GM23338 (cell line): ENCODE results near the gene EEPD1. TPM values are rescaled to one million over a fixed set of nuclear protein-coding genes. Genes with fewer than 3 reads are reported as not detected.
A peak's percentile ranks its signal among the peaks of the same experiment; 100 is the strongest.

Source experiments
- ATAC-seq: fragments of 200-7000 bp; cut with Tn5 transposase; 3 replicates; pipeline ENCODE4 v1.9.1; 2020
- DNase-seq: peaks from one replicate; pipeline ENCODE4 v3.0.0-alpha.2; 2015; ENCODE audit warnings: low spot score
- H2AFZ ChIP-seq: fragments of 200-600 bp; sonication (generic); 2 replicates; pipeline ENCODE4 v1.8.0; 2016; ENCODE audit warnings: antibody characterized with exemption, mild to moderate bottlenecking, moderate library complexity
- H3F3A ChIP-seq: fragments of 200-600 bp; sonication (generic); replicated peaks from 2 replicates; pipeline ENCODE4 v1.8.0; 2017; ENCODE audit warnings: antibody characterized with exemption, mixed run types, low read depth
- H3K27ac ChIP-seq: fragments of 200-600 bp; sonication (generic); 2 replicates; pipeline ENCODE4 v1.6.1; 2016; ENCODE audit warnings: low read depth
- H3K27me3 ChIP-seq: fragments of 200-600 bp; sonication (generic); 2 replicates; pipeline ENCODE4 v1.8.0; 2016; ENCODE audit warnings: mild to moderate bottlenecking, mixed run types, moderate library complexity; ENCODE audit not compliant: insufficient read depth
- H3K36me3 ChIP-seq: fragments of 200-600 bp; sonication (generic); 2 replicates; pipeline ENCODE4 v1.8.0; 2016; ENCODE audit warnings: mild to moderate bottlenecking; ENCODE audit not compliant: insufficient read depth
- H3K4me1 ChIP-seq: fragments of 200-600 bp; sonication (generic); 2 replicates; pipeline ENCODE4 v1.8.0; 2016; ENCODE audit warnings: mild to moderate bottlenecking, moderate library complexity; ENCODE audit not compliant: insufficient read depth
- H3K4me2 ChIP-seq: fragments of 200-600 bp; sonication (generic); 2 replicates; pipeline ENCODE4 v1.7.1; 2017; ENCODE audit warnings: mixed run types
- H3K4me3 ChIP-seq: fragments of 200-600 bp; sonication (generic); 2 replicates; pipeline ENCODE4 v1.6.1; 2016; ENCODE audit warnings: mixed run types
- H3K79me2 ChIP-seq: fragments of 200-600 bp; sonication (generic); replicated peaks from 2 replicates; pipeline ENCODE4 v1.8.0; 2017; ENCODE audit warnings: mild to moderate bottlenecking; ENCODE audit not compliant: insufficient read depth
- H3K9me2 ChIP-seq: fragments of 200-600 bp; sonication (generic); 2 replicates; pipeline ENCODE4 v1.8.0; 2017; ENCODE audit not compliant: insufficient read depth
- H4K20me1 ChIP-seq: fragments of 200-600 bp; sonication (generic); replicated peaks from 2 replicates; pipeline ENCODE4 v1.8.0; 2017; ENCODE audit warnings: mild to moderate bottlenecking; ENCODE audit not compliant: insufficient read depth
- H3K27ac Mint-ChIP-seq: 2 replicates; pipeline ENCODE4 v1.8.0; 2020; ENCODE audit warnings: inconsistent platforms, mild to moderate bottlenecking, moderate library complexity, mixed read lengths
- H3K27me3 Mint-ChIP-seq: 3 replicates; pipeline ENCODE4 v1.8.0; 2022; ENCODE audit warnings: low read depth, mild to moderate bottlenecking, moderate library complexity, mixed read lengths, inconsistent platforms; ENCODE audit not compliant: insufficient read depth, poor library complexity
- H3K36me3 Mint-ChIP-seq: 3 replicates; pipeline ENCODE4 v1.8.0; 2021; ENCODE audit warnings: low read depth, mild to moderate bottlenecking, inconsistent platforms, moderate library complexity, mixed read lengths
- H3K4me1 Mint-ChIP-seq: 3 replicates; pipeline ENCODE4 v1.8.0; 2020; ENCODE audit warnings: mild to moderate bottlenecking, inconsistent platforms, mixed read lengths
- H3K4me3 Mint-ChIP-seq: 3 replicates; pipeline ENCODE4 v1.8.0; 2021; ENCODE audit warnings: moderate library complexity, mild to moderate bottlenecking, inconsistent platforms, mixed read lengths
- H3K9me3 Mint-ChIP-seq: 3 replicates; pipeline ENCODE4 v1.8.0; 2020; ENCODE audit warnings: moderate library complexity, mild to moderate bottlenecking, inconsistent platforms, mixed read lengths
- CREB1 ChIP-seq: fragments of 250-450 bp; sonication (Bioruptor Pico); IDR thresholded peaks from 2 replicates; pipeline ENCODE4 v1.5.0; 2020; ENCODE audit warnings: low read depth, mild to moderate bottlenecking, moderate library complexity
- CTCF ChIP-seq, 2 experiments: fragments of 200-600 bp in 1 of 2; sonication (generic) in 1 of 2; conservative IDR thresholded peaks; 2 replicates each; pipeline versions ENCODE4 v1.5.1 to v1.6.1; 2016 to 2017; ENCODE audit warnings: antibody characterized with exemption in 2 of 2, low read depth in 2 of 2, mild to moderate bottlenecking in 2 of 2, moderate library complexity in 1 of 2
- ETS1 ChIP-seq: IDR thresholded peaks from 2 replicates; pipeline ENCODE4 v1.6.1; 2016; ENCODE audit warnings: antibody characterized with exemption
- EZH2 ChIP-seq: fragments of 200-600 bp; sonication (generic); IDR thresholded peaks from one replicate; pipeline ENCODE4 v1.8.0; 2017; ENCODE audit warnings: antibody characterized with exemption, mild to moderate bottlenecking, low read depth; ENCODE audit not compliant: unreplicated experiment
- EZH2phosphoT487 ChIP-seq: fragments of 200-600 bp; sonication (generic); IDR thresholded peaks from one replicate; pipeline ENCODE4 v1.8.1; 2018; ENCODE audit warnings: antibody characterized with exemption; ENCODE audit not compliant: unreplicated experiment
- NANOG ChIP-seq: IDR thresholded peaks from 2 replicates; pipeline ENCODE4 v1.6.1; 2016; ENCODE audit warnings: antibody characterized with exemption, borderline replicate concordance
- POLR2AphosphoS5 ChIP-seq: IDR thresholded peaks from 2 replicates; pipeline ENCODE4 v1.6.1; 2016; ENCODE audit warnings: antibody characterized with exemption, low read depth
- REST ChIP-seq: IDR thresholded peaks from one replicate; pipeline ENCODE4 v1.6.1; 2018; ENCODE audit warnings: antibody characterized with exemption; ENCODE audit not compliant: unreplicated experiment
- ZNF114 ChIP-seq: fragments of 250-450 bp; sonication (Bioruptor Pico); IDR thresholded peaks from 2 replicates; pipeline ENCODE4 v1.5.0; 2020; ENCODE audit warnings: mild to moderate bottlenecking, moderate library complexity
- polyA plus RNA-seq: library from polyadenylated mRNA; unstranded; fragments of >200 nt; fragmentation: Nextera tagmentation; extraction: Ambion mirVana; gene quantifications from 2 replicates; pipeline ENCODE4 v1.2.1, GENCODE V29; 2016
- total RNA-seq: library from RNA; depleted of rRNA; stranded (reverse); fragments of >200 nt; shearing (Covaris generic); gene quantifications from 2 replicates; pipeline ENCODE4 v1.2.3, GENCODE V29; 2014

EEPD1 gene
- total and polyA plus RNA-seq, 2 experiments from 2014 or later = 4.1 to 17.1 TPM

- TF ChIP-seq REST (no peak), ZNF114 (CRISPR knock-in tag) (no peak), NANOG (no peak), EZH2 (no peak), CREB1 (CRISPR knock-in tag) (no peak)
Measured at GRCh38 chr7:36116347-36117202, 36.5 kb upstream of the EEPD1 start (continued).

- DNase-seq = no peak
- Histone ChIP-seq H2AFZ (peak overlapping the region; percentile 59; the same call in 1 of the 2 replicates), H3K27ac (no peak overlapping the region), H3F3A (no peaks in the 10 kb centered on the region), H3K4me2 (no peak overlapping the region), H4K20me1 (no peaks in the 10 kb centered on the region), H3K4me1 (no peaks in the 10 kb centered on the region), H3K36me3 (no peaks in the 10 kb centered on the region), H3K9me2 (no peaks in the 10 kb centered on the region), H3K79me2 (no peaks in the 10 kb centered on the region), H3K4me3 (no peak overlapping the region), H3K27me3 (no peaks in the 10 kb centered on the region)
- ATAC-seq = peak; percentile 68
- peaks cover under 1% of the 10 kb centered on the region; the same call in 1 of the 3 replicates for H3K9me3 Mint-ChIP-seq
- H3K27ac Mint-ChIP-seq = no peak overlapping the region
- H3K4me1 Mint-ChIP-seq = peaks cover 4% of the 10 kb centered on the region; the same call in 2 of the 3 replicates
- TF ChIP-seq CREB1 (CRISPR knock-in tag) (no peak), EZH2phosphoT487 (no peak), ETS1 (no peak), POLR2AphosphoS5 (no peak), CTCF (conservative IDR thresholded peaks at IDR 0.05; ENCODE audit: low read depth in 2 of 2) (no peak)
- no peaks in the 10 kb centered on the region; the same call in 2 of the 3 replicates for H3K36me3 Mint-ChIP-seq
- H3K27me3 Mint-ChIP-seq = peaks cover 3% of the 10 kb centered on the region
- no peak overlapping the region for H3K4me3 Mint-ChIP-seq
Measured at GRCh38 chr7:36117203-36117840, 35.7 kb upstream of the EEPD1 start.
